GM13977 (cell line): ENCODE data around the gene PFDN4.

Source experiments
- DNase-seq: peaks from one replicate; pipeline ENCODE4 v3.0.0; 2012; ENCODE audit warnings: low spot score
- in situ Hi-C: fragments of 300-500 bp; cut with MboI; formaldehyde crosslinking; loops from one replicate; pipeline ENCODE4 v1.12.0; 2022; ENCODE audit warnings: low sequenced_read_pairs, low pct_unique_long_range_greater_than_20kb, mixed read lengths, inconsistent platforms; ENCODE audit not compliant: unreplicated experiment
- TF ChIP-seq, protein P1 (sequence below): IDR thresholded peaks from 2 replicates; pipeline ENCODE4 v1.5.1; 2012; ENCODE audit warnings: mild to moderate bottlenecking, control low read depth; ENCODE audit not compliant: insufficient read depth; ENCODE audit errors: extremely low read depth, missing control alignments

PFDN4 gene

GRCh38 chr20:54193817-54194216 lies 14.1 kb upstream of the PFDN4 start:
- DNase-seq: no peak
- TF ChIP-seq, protein P1, sequence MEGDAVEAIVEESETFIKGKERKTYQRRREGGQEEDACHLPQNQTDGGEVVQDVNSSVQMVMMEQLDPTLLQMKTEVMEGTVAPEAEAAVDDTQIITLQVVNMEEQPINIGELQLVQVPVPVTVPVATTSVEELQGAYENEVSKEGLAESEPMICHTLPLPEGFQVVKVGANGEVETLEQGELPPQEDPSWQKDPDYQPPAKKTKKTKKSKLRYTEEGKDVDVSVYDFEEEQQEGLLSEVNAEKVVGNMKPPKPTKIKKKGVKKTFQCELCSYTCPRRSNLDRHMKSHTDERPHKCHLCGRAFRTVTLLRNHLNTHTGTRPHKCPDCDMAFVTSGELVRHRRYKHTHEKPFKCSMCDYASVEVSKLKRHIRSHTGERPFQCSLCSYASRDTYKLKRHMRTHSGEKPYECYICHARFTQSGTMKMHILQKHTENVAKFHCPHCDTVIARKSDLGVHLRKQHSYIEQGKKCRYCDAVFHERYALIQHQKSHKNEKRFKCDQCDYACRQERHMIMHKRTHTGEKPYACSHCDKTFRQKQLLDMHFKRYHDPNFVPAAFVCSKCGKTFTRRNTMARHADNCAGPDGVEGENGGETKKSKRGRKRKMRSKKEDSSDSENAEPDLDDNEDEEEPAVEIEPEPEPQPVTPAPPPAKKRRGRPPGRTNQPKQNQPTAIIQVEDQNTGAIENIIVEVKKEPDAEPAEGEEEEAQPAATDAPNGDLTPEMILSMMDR: no peak
- in situ Hi-C loops: loop anchor here (25.0 kb wide), 1 partner anchor 632 kb away; no protein-coding TSS in a partner anchor

DNA sequence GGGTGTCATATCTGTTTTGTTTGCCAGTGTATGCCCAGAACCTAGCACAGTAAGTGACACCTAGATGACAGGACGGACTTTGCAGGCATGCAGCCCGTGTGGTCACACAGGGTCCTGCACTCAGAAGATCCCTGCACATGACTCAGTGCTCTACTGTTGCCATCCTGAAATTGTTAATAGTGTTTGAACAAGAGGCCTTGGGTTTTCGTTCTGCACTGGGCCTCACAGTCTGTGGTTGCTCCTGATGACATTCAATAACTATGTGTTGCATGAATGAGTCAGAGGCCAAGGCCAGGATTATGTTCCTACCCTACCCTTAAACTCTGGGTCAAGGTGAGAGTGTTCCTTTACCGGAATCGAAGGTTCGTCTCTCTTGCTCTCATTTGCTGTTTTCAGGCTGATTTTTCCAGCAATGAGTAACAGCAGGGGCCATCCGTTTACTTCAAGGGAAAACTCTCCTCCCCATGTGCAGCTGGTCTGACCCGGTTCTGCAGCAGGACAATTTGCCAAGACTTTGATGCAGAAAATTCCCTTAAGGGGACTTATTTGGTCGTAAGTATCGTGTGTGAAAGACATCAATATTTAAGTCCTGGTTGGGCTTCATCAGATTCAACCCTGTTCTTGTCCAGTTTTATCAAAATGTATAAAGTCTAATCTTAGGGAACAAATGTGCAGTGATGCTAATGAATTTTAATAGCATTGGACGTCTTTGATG lies 13.0 kb upstream of the PFDN4 start:
- no peak for DNase-seq

GRCh38 chr20:54195483-54196472 lies 12.1 kb upstream of the PFDN4 start:
- TF ChIP-seq, protein P1: no peak
- no peak for DNase-seq
- in situ Hi-C loops: loop anchor here (25.0 kb wide), 1 partner anchor 633 kb away; no protein-coding TSS in a partner anchor

More for the DNA sequence above, 13.0 kb upstream of the PFDN4 start:
- TF ChIP-seq, protein P1: no peak
- in situ Hi-C loops: loop anchor here (25.0 kb wide), 1 partner anchor 633 kb away; no protein-coding TSS in a partner anchor

DNA sequence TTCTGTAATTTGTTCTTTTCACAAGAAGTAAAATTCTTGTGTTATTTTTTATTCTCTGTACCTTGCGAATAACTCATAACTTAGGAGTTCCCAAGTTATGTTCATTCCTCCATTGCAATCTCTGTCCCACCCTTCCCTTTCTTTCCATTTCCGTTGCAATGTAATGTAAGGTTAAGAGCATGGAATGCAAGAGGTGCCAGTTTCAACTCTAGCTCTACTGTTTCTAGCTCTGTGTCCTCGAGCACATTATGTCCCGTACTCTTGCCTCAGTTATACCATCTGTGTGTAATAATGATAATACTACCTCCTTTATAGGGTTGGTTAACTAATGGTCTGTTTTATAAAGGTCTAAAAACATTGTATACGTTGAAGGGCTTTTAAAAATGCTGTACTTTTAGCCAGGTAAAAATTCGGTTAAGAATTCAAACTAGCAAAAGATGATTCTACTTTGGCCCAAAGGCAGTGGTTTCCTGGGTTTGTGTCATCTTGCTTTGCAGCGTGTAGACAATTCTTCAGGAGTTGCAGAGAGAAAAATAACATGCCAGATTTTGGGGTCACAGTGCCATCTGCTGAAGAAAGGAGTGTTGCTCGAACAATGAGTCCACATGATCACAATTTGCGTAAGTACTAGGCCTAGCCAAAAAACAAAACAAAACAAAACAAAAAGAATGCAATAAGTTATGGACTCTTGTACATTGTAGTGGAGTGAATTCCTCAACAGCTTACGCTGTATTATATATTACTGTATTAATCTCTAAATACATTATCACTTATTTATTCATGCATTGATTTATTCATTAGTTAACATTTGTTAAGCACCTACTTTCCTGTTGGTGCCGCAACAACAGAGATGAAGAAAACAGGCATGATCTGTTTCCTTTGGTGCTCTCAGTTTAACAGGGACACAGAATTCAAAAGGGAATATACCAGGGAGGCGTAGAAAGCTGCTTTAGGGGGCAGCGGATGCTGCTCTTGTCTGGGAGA lies 10.0 kb upstream of the PFDN4 start:
- TF ChIP-seq, protein P1: no peak
- in situ Hi-C loops: loop anchor here (25.0 kb wide), 1 partner anchor 636 kb away; no protein-coding TSS in a partner anchor
- DNase-seq: no peak

DNA sequence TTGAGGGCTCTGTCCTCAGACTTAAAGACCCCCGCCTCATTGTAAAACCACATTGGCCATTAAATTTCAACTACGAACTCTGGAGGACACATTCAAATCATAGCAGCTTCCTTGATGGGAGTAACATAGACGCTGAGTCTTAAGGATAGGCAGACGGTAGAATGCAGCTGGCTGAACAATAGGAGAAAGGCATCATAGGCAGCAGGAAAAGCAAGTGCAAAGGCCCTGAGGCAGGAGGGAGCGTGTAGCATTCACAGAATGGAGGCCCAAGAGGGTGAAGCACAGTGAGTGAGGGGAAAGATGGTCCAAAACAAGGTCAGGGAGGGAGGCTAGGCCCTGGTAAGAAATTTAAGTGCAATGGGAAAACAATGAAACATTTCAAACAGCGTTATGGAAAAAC lies 8.6 kb upstream of the PFDN4 start:
- no peak for DNase-seq
- in situ Hi-C loops: loop anchor here (25.0 kb wide), 1 partner anchor 637 kb away; no protein-coding TSS in a partner anchor
- TF ChIP-seq, protein P1: no peak

DNA sequence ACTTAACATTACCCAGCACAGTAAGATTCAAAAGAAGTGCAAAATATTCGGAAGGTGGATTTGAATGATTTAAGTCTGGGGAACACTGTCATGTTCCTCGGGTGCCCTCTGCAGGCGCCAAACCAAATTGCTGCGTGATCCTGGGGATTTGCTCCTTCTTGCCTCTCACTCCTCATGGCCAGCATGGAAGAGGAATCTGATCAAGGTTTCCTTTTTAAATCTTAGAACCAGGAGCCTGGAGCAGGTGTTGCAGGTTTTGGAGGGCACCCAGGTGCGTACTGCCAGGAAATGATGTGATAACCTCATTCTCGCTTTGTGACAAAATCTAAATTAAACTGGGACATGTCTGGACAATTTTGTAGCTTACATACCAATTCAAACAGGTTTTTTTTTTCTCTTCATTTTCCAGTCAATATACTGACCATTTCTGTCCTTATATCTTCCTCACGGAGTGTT lies 8.1 kb upstream of the PFDN4 start:
- TF ChIP-seq, protein P1: peak; percentile 90
- in situ Hi-C loops: loop anchor here (10.0 to 25.0 kb wide), 2 partner anchors 95 to 637 kb away; no protein-coding TSS in a partner anchor
- peak; percentile 64 for DNase-seq
